ENCODE measurements around the gene XPO6. TPM values are rescaled to one million over a fixed set of nuclear protein-coding genes. Genes with fewer than 3 reads are reported as not detected.

XPO6 gene
- total and polyA plus RNA-seq, 5 donors from 2014 or later = 60.4 to 302 (median 64.9) TPM

DNA sequence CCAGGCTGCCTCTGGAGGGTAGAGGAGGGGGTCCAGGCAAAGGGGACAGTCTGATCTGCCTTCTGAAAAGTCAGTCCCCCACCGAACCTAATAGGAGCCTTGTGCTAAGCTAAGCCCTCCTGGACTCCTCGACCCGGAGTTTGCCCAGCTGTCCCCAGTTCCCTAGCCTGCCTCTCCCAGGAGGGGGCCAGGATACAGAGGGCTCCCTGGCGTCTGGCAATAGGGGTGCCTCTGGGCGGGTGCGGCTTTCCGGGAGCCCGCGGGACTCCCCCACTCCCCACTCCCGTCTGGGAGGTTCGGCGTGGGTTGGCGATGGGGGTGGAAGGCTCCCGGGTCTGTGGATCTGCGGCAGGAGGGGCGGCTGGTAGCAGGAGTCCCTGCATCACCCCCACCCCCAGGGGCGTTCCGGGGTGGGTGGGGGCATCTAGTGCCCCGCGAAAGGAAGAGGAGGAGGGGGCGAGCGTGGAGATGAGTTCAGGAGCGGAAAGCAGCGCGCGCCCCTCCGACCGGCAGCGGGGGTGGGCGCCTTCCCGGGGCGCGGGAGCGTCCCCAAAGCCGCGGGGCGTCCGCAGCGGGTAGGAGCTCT lies 149.4 kb downstream of the XPO6 start:
- Mint-ChIP-seq H3K27me3 (peaks cover 49% of the 10 kb centered on the region), H3K4me3 (no peak overlapping the region), H3K36me3 (no peaks in the 10 kb centered on the region), H3K4me1 (peaks cover 0 to 12% (median 3%) of the 10 kb centered on the region in 4 donors), H3K9me3 (peaks cover 0 to 2% (median 0%) of the 10 kb centered on the region in 7 donors), H3K27ac (no peak overlapping the region)
- H3K4me3 ChIP-seq (ENCODE audit: low read depth, low read length) = no peak overlapping the region
- no peak overlapping the region for H3K27ac ChIP-seq (ENCODE audit: insufficient read depth, low read length, poor library complexity, severe bottlenecking)
- peaks cover 5% of the 10 kb centered on the region for H3K4me1 ChIP-seq (ENCODE audit: control insufficient read depth, insufficient read depth, low read length, poor library complexity, severe bottlenecking)
- H3K27me3 ChIP-seq (ENCODE audit: control insufficient read depth, insufficient read depth, low read length) = peaks cover 5% of the 10 kb centered on the region
- no peaks in the 10 kb centered on the region for H3K9me3 ChIP-seq (ENCODE audit: control insufficient read depth in 2 of 2, low read length in 2 of 2)
- no peaks in the 10 kb centered on the region for H3K36me3 ChIP-seq (ENCODE audit: control insufficient read depth, insufficient read depth, low read length)
- DNase-seq = no peak
- ATAC-seq (ENCODE audit: low read depth in 2 of 2) = no peak

DNA sequence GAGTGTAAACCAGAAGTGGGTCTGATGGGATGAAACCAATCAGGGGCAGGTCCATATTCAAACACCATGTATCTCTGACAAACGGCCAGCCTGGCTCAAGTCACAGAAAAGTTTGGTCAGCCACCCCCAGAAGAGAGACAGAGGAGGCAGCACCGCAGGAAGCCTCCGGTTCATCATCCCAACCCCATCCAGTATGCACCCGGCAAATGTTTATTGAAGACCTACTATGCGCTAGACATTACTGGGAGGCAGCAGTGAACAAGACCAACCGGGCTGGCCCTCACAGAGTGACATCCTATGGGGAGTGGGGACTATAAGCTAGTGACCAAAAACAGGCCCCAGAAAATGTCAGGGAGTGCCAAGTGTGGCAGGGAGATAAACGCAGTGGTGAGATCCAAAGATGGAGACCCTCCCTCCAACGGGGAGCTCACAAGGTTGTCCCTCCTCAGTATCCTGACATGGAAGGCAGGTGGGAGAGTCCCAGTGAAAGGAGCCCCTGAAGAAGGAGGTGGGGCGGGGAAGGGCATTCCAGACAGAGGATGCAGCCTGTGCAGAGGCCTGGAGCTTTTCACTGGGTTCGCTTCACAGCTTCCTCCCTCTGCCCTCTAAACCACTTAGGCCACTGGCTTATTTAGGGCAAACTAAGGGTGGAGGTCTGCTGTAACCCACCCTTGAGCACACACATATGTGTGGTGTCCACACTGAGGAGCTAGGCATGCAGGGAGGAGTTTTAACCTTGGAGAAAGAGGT lies 150.2 kb downstream of the XPO6 start:
- Mint-ChIP-seq H3K36me3 (no peaks in the 10 kb centered on the region), H3K27ac (no peak overlapping the region), H3K27me3 (peaks cover 53% of the 10 kb centered on the region), H3K4me3 (peak overlapping the region in 2 of 4 donors; percentile 26 to 65), H3K4me1 (peaks cover 0 to 12% (median 3%) of the 10 kb centered on the region in 4 donors), H3K9me3 (peaks cover 0 to 2% (median 0%) of the 10 kb centered on the region in 7 donors)
- peaks cover 5% of the 10 kb centered on the region for H3K27me3 ChIP-seq (ENCODE audit: control insufficient read depth, insufficient read depth, low read length)
- no peaks in the 10 kb centered on the region for H3K9me3 ChIP-seq (ENCODE audit: control insufficient read depth in 2 of 2, low read length in 2 of 2)
- H3K4me1 ChIP-seq (ENCODE audit: control insufficient read depth, insufficient read depth, low read length, poor library complexity, severe bottlenecking) = peaks cover 5% of the 10 kb centered on the region
- no peak overlapping the region for H3K27ac ChIP-seq (ENCODE audit: insufficient read depth, low read length, poor library complexity, severe bottlenecking)
- ATAC-seq (ENCODE audit: low read depth in 2 of 2) = no peak
- DNase-seq = no peak
- no peaks in the 10 kb centered on the region for H3K36me3 ChIP-seq (ENCODE audit: control insufficient read depth, insufficient read depth, low read length)
- no peak overlapping the region for H3K4me3 ChIP-seq (ENCODE audit: low read depth, low read length)

DNA sequence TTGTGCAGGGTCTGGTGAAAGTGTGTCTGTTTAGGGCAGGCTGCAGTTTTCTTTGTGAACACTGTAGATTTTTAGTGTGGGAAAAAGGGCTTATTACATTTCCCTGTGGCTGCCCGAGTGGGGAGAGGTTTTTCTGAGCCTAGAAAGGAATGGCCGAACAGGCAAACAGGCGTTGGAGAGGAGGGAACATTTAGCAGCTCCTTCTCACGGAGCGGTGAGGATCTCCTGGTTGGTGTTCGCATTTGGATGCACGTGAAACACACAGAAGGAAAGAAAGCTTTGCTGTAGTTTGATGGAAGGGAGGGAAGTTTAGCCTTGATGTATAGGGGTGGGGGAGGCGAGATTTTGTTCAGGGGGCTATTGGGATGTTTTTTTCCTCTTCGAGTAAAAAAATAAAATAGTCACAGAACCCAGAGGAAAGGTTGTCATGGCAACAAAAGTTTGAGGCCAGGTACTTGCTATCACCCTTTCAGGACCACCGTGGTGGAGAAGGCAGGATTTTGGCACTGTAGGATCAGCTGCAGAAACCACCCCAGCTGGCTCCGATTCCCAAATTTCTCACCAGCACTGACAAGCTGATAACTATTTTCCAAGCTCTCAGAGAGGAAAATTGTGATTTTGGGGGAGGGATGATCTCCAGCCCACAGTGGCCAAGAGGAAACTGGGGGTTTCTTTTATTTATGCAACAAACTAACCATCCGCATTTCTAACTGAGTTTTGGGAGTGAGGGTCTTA lies 151.8 kb downstream of the XPO6 start:
- Histone ChIP-seq H3K9me3 (ENCODE audit: control insufficient read depth in 2 of 2, low read length in 2 of 2) (no peaks in the 10 kb centered on the region), H3K36me3 (ENCODE audit: control insufficient read depth, insufficient read depth, low read length) (no peaks in the 10 kb centered on the region), H3K27me3 (ENCODE audit: control insufficient read depth, insufficient read depth, low read length) (peaks cover 5% of the 10 kb centered on the region), H3K4me1 (ENCODE audit: control insufficient read depth, insufficient read depth, low read length, poor library complexity, severe bottlenecking) (peaks cover 5% of the 10 kb centered on the region), H3K4me3 (ENCODE audit: low read depth, low read length) (no peak overlapping the region), H3K27ac (ENCODE audit: insufficient read depth, low read length, poor library complexity, severe bottlenecking) (no peak overlapping the region)
- DNase-seq (no peak), ATAC-seq (ENCODE audit: low read depth in 2 of 2) (no peak)
- Mint-ChIP-seq H3K27ac (no peak overlapping the region), H3K36me3 (no peaks in the 10 kb centered on the region), H3K4me1 (peaks cover 0 to 11% (median 2%) of the 10 kb centered on the region in 4 donors), H3K27me3 (peaks cover 57% of the 10 kb centered on the region), H3K9me3 (peaks cover 0 to 2% (median 0%) of the 10 kb centered on the region in 7 donors), H3K4me3 (peak overlapping the region in 1 of 4 donors; percentile 32)

DNA sequence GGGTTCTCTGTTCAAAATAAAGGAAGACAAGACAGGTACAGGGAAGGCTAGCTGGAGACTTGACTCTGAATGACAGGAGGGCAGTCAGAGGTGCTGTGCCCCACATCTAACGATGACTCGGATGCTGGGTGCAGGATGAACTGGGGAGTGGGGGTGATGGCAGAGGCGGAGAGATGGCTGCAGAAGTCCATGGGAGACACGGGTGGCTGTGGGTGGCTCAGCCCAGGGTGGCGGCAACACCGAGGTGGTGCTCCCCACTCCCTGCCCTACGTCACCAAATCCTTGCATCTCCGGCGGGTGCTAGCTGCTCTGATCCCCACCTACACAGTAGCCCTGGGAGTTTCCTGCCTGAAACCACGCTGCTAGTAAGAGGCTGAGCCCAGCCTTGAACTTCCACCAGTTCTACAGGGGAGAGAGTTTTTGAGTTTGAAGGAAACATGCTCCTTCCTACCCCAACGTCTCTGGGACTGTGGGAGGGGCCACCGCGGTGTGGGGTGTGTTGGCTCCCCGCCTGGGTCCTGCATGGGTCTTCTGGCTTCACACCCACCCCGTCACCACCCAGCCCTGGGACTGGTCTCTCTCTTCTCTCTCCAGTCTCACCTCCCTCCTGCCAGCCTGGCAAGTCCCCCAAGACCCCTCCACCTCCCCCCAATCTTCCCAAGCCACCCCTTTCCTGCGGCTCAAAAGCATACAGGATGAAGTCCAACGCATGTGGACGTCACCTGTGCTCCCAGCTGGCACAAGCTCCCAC lies 152.8 kb downstream of the XPO6 start:
- H3K27ac ChIP-seq (ENCODE audit: insufficient read depth, low read length, poor library complexity, severe bottlenecking) = no peak overlapping the region
- Mint-ChIP-seq H3K9me3 (peaks cover 0 to 2% (median 0%) of the 10 kb centered on the region in 7 donors), H3K27me3 (peaks cover 52% of the 10 kb centered on the region), H3K27ac (no peak overlapping the region), H3K4me1 (peaks cover 0 to 7% (median 0%) of the 10 kb centered on the region in 4 donors), H3K4me3 (no peak overlapping the region), H3K36me3 (no peaks in the 10 kb centered on the region)
- no peaks in the 10 kb centered on the region for H3K9me3 ChIP-seq (ENCODE audit: control insufficient read depth in 2 of 2, low read length in 2 of 2)
- H3K4me3 ChIP-seq (ENCODE audit: low read depth, low read length) = no peak overlapping the region
- no peak for ATAC-seq (ENCODE audit: low read depth in 2 of 2)
- H3K27me3 ChIP-seq (ENCODE audit: control insufficient read depth, insufficient read depth, low read length) = peaks cover 5% of the 10 kb centered on the region
- DNase-seq = no peak
- no peaks in the 10 kb centered on the region for H3K36me3 ChIP-seq (ENCODE audit: control insufficient read depth, insufficient read depth, low read length)
- peaks cover 5% of the 10 kb centered on the region for H3K4me1 ChIP-seq (ENCODE audit: control insufficient read depth, insufficient read depth, low read length, poor library complexity, severe bottlenecking)

DNA sequence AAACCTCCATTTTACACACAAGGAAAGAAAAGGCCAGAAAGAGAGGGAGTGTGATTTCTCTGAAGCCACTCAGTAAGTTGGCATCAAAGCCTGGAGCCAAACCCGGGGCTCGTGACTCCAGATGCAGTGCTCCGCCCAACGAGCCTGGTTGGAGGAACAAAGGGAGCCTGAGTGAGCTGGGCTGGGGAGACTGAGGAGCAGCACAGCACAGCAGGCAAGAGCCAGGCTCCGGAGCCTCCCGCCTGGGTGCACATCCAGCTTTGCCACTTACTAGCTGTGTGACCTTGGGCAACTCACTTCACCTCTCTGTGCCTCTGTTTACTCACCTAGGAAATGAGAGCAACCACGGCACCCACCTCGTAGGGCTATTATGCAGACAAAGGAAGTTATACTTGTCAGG lies 153.8 kb downstream of the XPO6 start:
- no peaks in the 10 kb centered on the region for H3K36me3 Mint-ChIP-seq
- Histone ChIP-seq H3K27ac (ENCODE audit: insufficient read depth, low read length, poor library complexity, severe bottlenecking) (no peak overlapping the region), H3K36me3 (ENCODE audit: control insufficient read depth, insufficient read depth, low read length) (no peaks in the 10 kb centered on the region), H3K9me3 (ENCODE audit: control insufficient read depth in 2 of 2, low read length in 2 of 2) (no peaks in the 10 kb centered on the region), H3K4me1 (ENCODE audit: control insufficient read depth, insufficient read depth, low read length, poor library complexity, severe bottlenecking) (peaks cover 5% of the 10 kb centered on the region), H3K27me3 (ENCODE audit: control insufficient read depth, insufficient read depth, low read length) (peaks cover 5% of the 10 kb centered on the region), H3K4me3 (ENCODE audit: low read depth, low read length) (no peak overlapping the region)
- H3K27me3 Mint-ChIP-seq = peaks cover 58% of the 10 kb centered on the region
- no peak overlapping the region for H3K4me3 Mint-ChIP-seq
- peaks cover 0 to 5% (median 0%) of the 10 kb centered on the region in 7 donors for H3K9me3 Mint-ChIP-seq
- ATAC-seq (ENCODE audit: low read depth in 2 of 2) (no peak), DNase-seq (no peak)
- peaks cover 0 to 7% (median 0%) of the 10 kb centered on the region in 4 donors for H3K4me1 Mint-ChIP-seq
- H3K27ac Mint-ChIP-seq = no peak overlapping the region

DNA sequence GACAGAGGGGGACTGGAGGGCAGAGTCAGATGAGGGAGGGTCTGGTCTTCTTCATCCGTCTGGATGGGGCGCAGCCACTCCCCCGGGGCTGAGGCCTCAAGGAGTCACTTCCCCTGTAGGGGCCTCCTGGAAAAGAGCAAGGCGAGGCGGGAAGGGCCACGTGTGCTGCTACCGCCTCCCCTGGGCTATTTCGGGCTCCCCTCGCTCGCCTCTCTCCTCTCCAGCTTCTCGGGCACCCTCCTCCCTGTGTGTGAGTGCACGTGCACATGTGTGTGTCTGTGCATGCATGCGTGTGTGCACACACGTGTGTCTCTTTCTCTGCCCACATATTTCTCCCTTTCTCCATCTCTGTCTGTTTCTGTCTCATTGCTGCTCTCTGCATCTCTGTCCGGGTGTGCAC lies 158.3 kb downstream of the XPO6 start:
- no peak for ATAC-seq (ENCODE audit: low read depth in 2 of 2)
- Histone ChIP-seq H3K9me3 (ENCODE audit: control insufficient read depth in 2 of 2, low read length in 2 of 2) (peaks cover 0 to 6% of the 10 kb centered on the region in 2 experiments), H3K4me3 (ENCODE audit: low read depth, low read length) (no peak overlapping the region), H3K4me1 (ENCODE audit: control insufficient read depth, insufficient read depth, low read length, poor library complexity, severe bottlenecking) (no peaks in the 10 kb centered on the region), H3K27ac (ENCODE audit: insufficient read depth, low read length, poor library complexity, severe bottlenecking) (no peak overlapping the region), H3K36me3 (ENCODE audit: control insufficient read depth, insufficient read depth, low read length) (no peaks in the 10 kb centered on the region), H3K27me3 (ENCODE audit: control insufficient read depth, insufficient read depth, low read length) (no peaks in the 10 kb centered on the region)
- H3K27me3 Mint-ChIP-seq = peaks cover 25% of the 10 kb centered on the region
- peaks cover 0 to 4% (median 2%) of the 10 kb centered on the region in 7 donors for H3K9me3 Mint-ChIP-seq
- no peak overlapping the region for H3K4me3 Mint-ChIP-seq
- peak overlapping the region in 1 of 3 donors; percentile 93 for H3K27ac Mint-ChIP-seq
- peaks cover 3% of the 10 kb centered on the region for H3K36me3 Mint-ChIP-seq
- DNase-seq = no peak
- H3K4me1 Mint-ChIP-seq = no peaks in the 10 kb centered on the region

Data from CD4-positive, CD25-positive, alpha-beta regulatory T cell (primary cell).